ENCODE measurements around the gene PCSK1. TPM values are rescaled to one million over a fixed set of nuclear protein-coding genes. Genes with fewer than 3 reads are reported as not detected.

PCSK1 gene
- total RNA-seq, 3 donors from 2014 or later, result 1.5 to 4.4 (median 3.7) TPM

GRCh38 chr5:96427824-96428223, 5.2 kb downstream of the PCSK1 start:
- no peaks in the 10 kb centered on the region for H3K9me3 ChIP-seq
- intact Hi-C loops (cut with DNase I, micrococcal nuclease), result no loop called here
- ATAC-seq (no peak), DNase-seq (no peak)
- H3K4me1 ChIP-seq (ENCODE audit: low read depth), result peaks cover 4% of the 10 kb centered on the region
- no peak for TF ChIP-seq CTCF (IDR thresholded peaks at IDR 0.05)
- no peak overlapping the region for H3K4me3 ChIP-seq
- no peaks in the 10 kb centered on the region for H3K36me3 ChIP-seq (ENCODE audit: low read depth)

- intact Hi-C loops (cut with DNase I, micrococcal nuclease), result no loop called here
- H3K9me3 ChIP-seq, result no peaks in the 10 kb centered on the region
- ATAC-seq, result no peak
- no peak for DNase-seq
- TF ChIP-seq CTCF (IDR thresholded peaks at IDR 0.05), result no peak
- H3K4me3 ChIP-seq, result no peak overlapping the region
- H3K36me3 ChIP-seq (ENCODE audit: low read depth), result no peaks in the 10 kb centered on the region
- no peaks in the 10 kb centered on the region for H3K4me1 ChIP-seq (ENCODE audit: low read depth)
These were observed 6.2 kb downstream of the PCSK1 start for GRCh38 chr5:96426831-96427230.

GRCh38 chr5:96425443-96425842, 7.6 kb downstream of the PCSK1 start:
- no peak for TF ChIP-seq CTCF (IDR thresholded peaks at IDR 0.05)
- Histone ChIP-seq H3K4me1 (ENCODE audit: low read depth) (no peaks in the 10 kb centered on the region), H3K4me3 (no peak overlapping the region), H3K9me3 (no peaks in the 10 kb centered on the region), H3K36me3 (ENCODE audit: low read depth) (no peaks in the 10 kb centered on the region)
- intact Hi-C loops (cut with DNase I, micrococcal nuclease), result no loop called here
- DNase-seq (no peak), ATAC-seq (no peak)

- intact Hi-C loops (cut with DNase I, micrococcal nuclease), result no loop called here
- no peak for TF ChIP-seq CTCF (IDR thresholded peaks at IDR 0.05)
These were observed 17.2 kb downstream of the PCSK1 start for GRCh38 chr5:96415897-96416296.

GRCh38 chr5:96412868-96413449, 20.1 kb downstream of the PCSK1 start:
- no peaks in the 10 kb centered on the region for H3K36me3 ChIP-seq (ENCODE audit: low read depth)
- no peak for DNase-seq
- no peak for TF ChIP-seq CTCF (IDR thresholded peaks at IDR 0.05)
- H3K9me3 ChIP-seq, result no peaks in the 10 kb centered on the region
- intact Hi-C loops (cut with DNase I, micrococcal nuclease), result no loop called here
- H3K4me3 ChIP-seq, result no peak overlapping the region
- H3K4me1 ChIP-seq (ENCODE audit: low read depth), result no peaks in the 10 kb centered on the region
- ATAC-seq, result no peak

More at GRCh38 chr5:96415897-96416296, 17.2 kb downstream of the PCSK1 start:
- no peak for DNase-seq
- Histone ChIP-seq H3K4me3 (no peak overlapping the region), H3K9me3 (no peaks in the 10 kb centered on the region), H3K36me3 (ENCODE audit: low read depth) (no peaks in the 10 kb centered on the region), H3K4me1 (ENCODE audit: low read depth) (no peaks in the 10 kb centered on the region)
- ATAC-seq, result no peak

GRCh38 chr5:96410013-96410412, 23.0 kb downstream of the PCSK1 start:
- TF ChIP-seq CTCF (IDR thresholded peaks at IDR 0.05), result no peak
- Histone ChIP-seq H3K9me3 (no peaks in the 10 kb centered on the region), H3K4me1 (ENCODE audit: low read depth) (no peaks in the 10 kb centered on the region), H3K36me3 (ENCODE audit: low read depth) (no peaks in the 10 kb centered on the region), H3K4me3 (no peak overlapping the region)
- intact Hi-C loops (cut with DNase I, micrococcal nuclease), result no loop called here
- ATAC-seq (no peak), DNase-seq (no peak)
